IMR-90 (cell line): ENCODE data around the gene GRID1. TPM values are rescaled to one million over a fixed set of nuclear protein-coding genes. Genes with fewer than 3 reads are reported as not detected.

ENCODE experiments used
- ATAC-seq: fragments of 200-7000 bp; cut with Tn5 transposase; 2 replicates; pipeline ENCODE4 v1.9.1; 2020; ENCODE audit warnings: low read depth, mild to moderate bottlenecking, moderate library complexity
- BruUV-seq: library from RNA; stranded (reverse); fragments of 400-500 nt; replicated peaks from 2 replicates; lab custom pipeline; 2021; lab: Mats Ljungman, UMichigan
- CTCF ChIA-PET: fragments of 300-600 bp; formaldehyde crosslinking; extraction: SDS; loops from one replicate; lab custom pipeline; 2021; ENCODE audit warnings: antibody characterized with exemption; lab: Yijun Ruan, JAX
- POLR2A ChIA-PET: fragments of 300-600 bp; sonication (Branson Sonifier 250); formaldehyde crosslinking; loops from one replicate; lab custom pipeline; 2022; ENCODE audit warnings: antibody characterized with exemption; ENCODE audit not compliant: unreplicated experiment; lab: Charles Lee
- DNase-seq: peaks from one replicate; pipeline ENCODE4 v3.0.0; 2013
- H2AFZ ChIP-seq: replicated peaks from 2 replicates; pipeline ENCODE3; 2013; ENCODE audit warnings: low read length, mild to moderate bottlenecking; ENCODE audit not compliant: poor library complexity
- H2AK5ac ChIP-seq: 2 replicates; pipeline ENCODE4 v1.6.1; 2013; ENCODE audit warnings: low read depth, low read length, inconsistent platforms
- H2AK9ac ChIP-seq: replicated peaks from 2 replicates; pipeline ENCODE3; 2013; ENCODE audit warnings: mild to moderate bottlenecking, low read depth, low read length, moderate library complexity; ENCODE audit not compliant: poor library complexity
- H2BK120ac ChIP-seq: 2 replicates; pipeline ENCODE4 v1.6.1; 2013; ENCODE audit warnings: low read depth, low read length, inconsistent platforms
- H2BK15ac ChIP-seq: 3 replicates; pipeline ENCODE4 v1.6.1; 2013; ENCODE audit warnings: low read depth, low read length, inconsistent platforms
- H2BK20ac ChIP-seq: 2 replicates; pipeline ENCODE4 v1.6.1; 2013; ENCODE audit warnings: low read depth, mild to moderate bottlenecking, inconsistent platforms, low read length, moderate library complexity
- H2BK5ac ChIP-seq: 2 replicates; pipeline ENCODE4 v1.6.1; 2013; ENCODE audit warnings: mild to moderate bottlenecking, low read depth, low read length, inconsistent platforms; ENCODE audit not compliant: poor library complexity, severe bottlenecking
- H3K14ac ChIP-seq: replicated peaks from 2 replicates; pipeline ENCODE4 v1.6.1; 2013; ENCODE audit warnings: low read depth, low read length, inconsistent platforms
- H3K18ac ChIP-seq: 2 replicates; pipeline ENCODE4 v1.6.1; 2013; ENCODE audit warnings: low read depth, low read length, control low read depth
- H3K23ac ChIP-seq: 2 replicates; pipeline ENCODE4 v1.6.1; 2013; ENCODE audit warnings: low read depth, low read length, inconsistent platforms
- H3K27ac ChIP-seq: 2 replicates; pipeline ENCODE4 v1.5.1; 2013; ENCODE audit warnings: mild to moderate bottlenecking, control low read depth, low read length; ENCODE audit not compliant: insufficient read depth
- H3K27me3 ChIP-seq: 2 replicates; pipeline ENCODE4 v1.6.1; 2013; ENCODE audit warnings: low read length; ENCODE audit not compliant: control insufficient read depth, insufficient read depth
- H3K36me3 ChIP-seq: 2 replicates; pipeline ENCODE4 v1.6.1; 2013; ENCODE audit warnings: low read length, mixed read lengths; ENCODE audit not compliant: control insufficient read depth, insufficient read depth
- H3K4ac ChIP-seq: 2 replicates; pipeline ENCODE4 v1.6.1; 2013; ENCODE audit warnings: low read depth, low read length, inconsistent platforms
- H3K4me1 ChIP-seq: 2 replicates; pipeline ENCODE4 v1.6.1; 2013; ENCODE audit warnings: low read length, mixed read lengths; ENCODE audit not compliant: control insufficient read depth, insufficient read depth
- H3K4me2 ChIP-seq: 2 replicates; pipeline ENCODE4 v1.6.1; 2013; ENCODE audit warnings: low read depth, mild to moderate bottlenecking, control low read depth, low read length, moderate library complexity
- H3K4me3 ChIP-seq: 2 replicates; pipeline ENCODE4 v1.5.1; 2013; ENCODE audit warnings: low read depth, mild to moderate bottlenecking, control low read depth, low read length, moderate library complexity; ENCODE audit not compliant: insufficient read depth
- H3K56ac ChIP-seq: 2 replicates; pipeline ENCODE4 v1.6.1; 2013; ENCODE audit warnings: low read length, inconsistent platforms; ENCODE audit not compliant: insufficient read depth; ENCODE audit errors: extremely low read depth
- H3K79me1 ChIP-seq, 2 experiments: 2 replicates each; pipeline ENCODE4 v1.6.1; 2013; ENCODE audit warnings: low read length in 2 of 2, inconsistent platforms in 1 of 2, low read depth in 1 of 2
- H3K9ac ChIP-seq: 2 replicates; pipeline ENCODE4 v1.6.1; 2013; ENCODE audit warnings: low read depth, low read length, control low read depth
- H3K9me1 ChIP-seq: 2 replicates; pipeline ENCODE4 v1.6.1; 2013; ENCODE audit warnings: low read length, inconsistent platforms; ENCODE audit not compliant: insufficient read depth
- H3K9me3 ChIP-seq: 2 replicates; pipeline ENCODE4 v1.6.1; 2013; ENCODE audit warnings: low read length; ENCODE audit not compliant: control insufficient read depth, insufficient read depth
- H4K20me1 ChIP-seq: 2 replicates; pipeline ENCODE4 v1.6.1; 2013; ENCODE audit warnings: low read length, inconsistent platforms; ENCODE audit not compliant: insufficient read depth
- H4K5ac ChIP-seq: 2 replicates; pipeline ENCODE4 v1.6.1; 2013; ENCODE audit warnings: mild to moderate bottlenecking, low read depth, low read length, control low read depth
- H4K8ac ChIP-seq, 2 experiments: 2 replicates each; pipeline ENCODE4 v1.6.1; 2013; ENCODE audit warnings: low read depth in 2 of 2, low read length in 2 of 2, control low read depth in 1 of 2, inconsistent platforms in 1 of 2
- H4K91ac ChIP-seq: 2 replicates; pipeline ENCODE4 v1.6.1; 2013; ENCODE audit warnings: low read depth, low read length, inconsistent platforms; ENCODE audit not compliant: insufficient read depth
- CEBPB ChIP-seq: IDR thresholded peaks from 2 replicates; pipeline ENCODE4 v1.6.1; 2012; ENCODE audit warnings: low read depth, low read length, improper control_type of control experiment
- FOS ChIP-seq: fragments of 150-350 bp; IDR thresholded peaks from 2 replicates; pipeline ENCODE4 v1.6.1; 2016; ENCODE audit warnings: low read depth, low read length
- MXI1 ChIP-seq: IDR thresholded peaks from 2 replicates; pipeline ENCODE4 v1.6.1; 2012; ENCODE audit warnings: low read depth, mild to moderate bottlenecking, low read length, moderate library complexity, borderline replicate concordance
- POLR2A ChIP-seq: IDR thresholded peaks from 2 replicates; pipeline ENCODE4 v1.6.1; 2012; ENCODE audit warnings: mild to moderate bottlenecking, low read depth, low read length
- WGBS, 2 experiments: methylation state at CpG; one replicate each; pipeline versions ENCODE4 v1.1.5 to v1.1.7; 2013; ENCODE audit warnings: missing lambda C conversion rate in 2 of 2; ENCODE audit not compliant: insufficient read length in 1 of 2; ENCODE audit errors: extremely low coverage in 2 of 2; 5-methylcytosine and 5-hydroxymethylcytosine counted together
- dilution Hi-C: fragments of 300-500 bp; cut with HindIII; formaldehyde crosslinking; loops from one replicate; pipeline ENCODE4 v1.14.3; 2018; ENCODE audit warnings: low sequenced_read_pairs; ENCODE audit not compliant: unreplicated experiment
- in situ Hi-C: fragments of 300-500 bp; cut with MboI; formaldehyde crosslinking; loops from 3 replicates; pipeline ENCODE4 v1.14.3; 2019; ENCODE audit warnings: low sequenced_read_pairs, inconsistent platforms, mixed read lengths
- intact Hi-C: fragments of 100-400 bp; cut with micrococcal nuclease; formaldehyde crosslinking; loops from 2 replicates; pipeline ENCODE4 v1.10.0; 2022
- polyA plus RNA-seq, 3 experiments: library from polyadenylated mRNA; depleted of rRNA; stranded (reverse); fragments of >200 nt; gene quantifications; 2 replicates each; pipeline ENCODE4 v1.2.3, GENCODE V29; 2012; ENCODE audit warnings: low replicate concordance in 1 of 3
- total RNA-seq: library from RNA; depleted of rRNA; stranded (reverse); fragments of >200 nt; gene quantifications from 2 replicates; pipeline ENCODE4 v1.2.3, GENCODE V29; 2012
- TF ChIP-seq, protein P1 (sequence below): fragments of 150-350 bp; IDR thresholded peaks from 2 replicates; pipeline ENCODE4 v1.6.1; 2017; ENCODE audit warnings: mild to moderate bottlenecking, antibody characterized with exemption, low read length, low read depth

GRID1 gene
- total and polyA plus RNA-seq, 2 of the 4 experiments (the other 2 are of a cell fraction): not detected

DNA sequence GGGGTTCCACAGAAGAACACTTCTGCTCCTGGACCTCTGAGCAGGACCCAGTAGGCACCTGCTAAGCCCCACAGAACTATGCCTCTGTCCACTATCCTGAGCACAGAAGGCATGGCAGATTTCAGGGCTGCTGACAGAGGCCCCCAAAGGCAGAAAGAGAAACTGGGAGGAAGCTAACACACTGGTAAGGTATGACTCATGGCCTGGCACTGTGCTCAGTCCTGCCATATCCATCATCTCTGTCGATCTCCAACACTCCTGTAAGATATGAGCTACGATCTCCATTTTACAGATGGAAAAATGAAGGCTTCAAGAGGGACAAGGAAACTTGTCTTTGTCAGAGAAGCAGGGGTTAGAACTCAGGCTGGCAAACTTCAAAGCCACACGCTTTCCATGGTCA, 62.2 kb downstream of the GRID1 start:
- no peak overlapping the region for H2BK20ac ChIP-seq
- no peak overlapping the region for H4K91ac ChIP-seq
- H3K9me1 ChIP-seq: no peaks in the 10 kb centered on the region
- H3K18ac ChIP-seq: no peak overlapping the region
- H2BK15ac ChIP-seq: no peak overlapping the region
- H3K9me3 ChIP-seq: no peaks in the 10 kb centered on the region
- no peak overlapping the region for H2BK120ac ChIP-seq
- H3K27ac ChIP-seq: no peak overlapping the region
- H4K5ac ChIP-seq: no peak overlapping the region
- no peak overlapping the region for H3K14ac ChIP-seq
- no peak overlapping the region for H3K4ac ChIP-seq
- ChIA-PET POLR2A (no interaction called here), CTCF (no interaction called here)
- no TSS peak for BruUV-seq
- H2AFZ ChIP-seq: no peak overlapping the region
- no peaks in the 10 kb centered on the region for H4K20me1 ChIP-seq
- no peak overlapping the region for H2AK9ac ChIP-seq
- H3K4me2 ChIP-seq: no peak overlapping the region
- no peak overlapping the region for H2BK5ac ChIP-seq
- H3K27me3 ChIP-seq: no peaks in the 10 kb centered on the region
- H3K4me3 ChIP-seq: no peak overlapping the region
- in situ Hi-C loops (no loop called here), dilution Hi-C loops (no loop called here), intact Hi-C loops (no loop called here)
- no CpG with 5 or more reads among the region's 3 CpGs for WGBS, 2 experiments
- H4K8ac ChIP-seq: no peak overlapping the region
- no peak overlapping the region for H3K9ac ChIP-seq
- H3K23ac ChIP-seq: no peak overlapping the region
- H2AK5ac ChIP-seq: no peak overlapping the region
- H3K4me1 ChIP-seq: no peaks in the 10 kb centered on the region
- no peak overlapping the region for H3K56ac ChIP-seq
- ATAC-seq (no peak), DNase-seq (no peak)
- TF ChIP-seq POLR2A (no peak), MXI1 (no peak), CEBPB (no peak), FOS (no peak)
- TF ChIP-seq, protein P1, sequence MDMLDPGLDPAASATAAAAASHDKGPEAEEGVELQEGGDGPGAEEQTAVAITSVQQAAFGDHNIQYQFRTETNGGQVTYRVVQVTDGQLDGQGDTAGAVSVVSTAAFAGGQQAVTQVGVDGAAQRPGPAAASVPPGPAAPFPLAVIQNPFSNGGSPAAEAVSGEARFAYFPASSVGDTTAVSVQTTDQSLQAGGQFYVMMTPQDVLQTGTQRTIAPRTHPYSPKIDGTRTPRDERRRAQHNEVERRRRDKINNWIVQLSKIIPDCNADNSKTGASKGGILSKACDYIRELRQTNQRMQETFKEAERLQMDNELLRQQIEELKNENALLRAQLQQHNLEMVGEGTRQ: no peak
- no peaks in the 10 kb centered on the region for H3K79me1 ChIP-seq
- H3K36me3 ChIP-seq: no peaks in the 10 kb centered on the region
